Esophagus muscularis mucosa (tissue), 4 donors: ENCODE data around the gene CSMD2.

Source experiments
- CTCF ChIP-seq, 3 experiments: fragments of 200-600 bp in 2 of 3; fragments of 450-650 bp in 1 of 3; sonication (generic) in 2 of 3; IDR thresholded peaks; one replicate each; pipeline ENCODE4 v1.5.1; 2017 to 2019; ENCODE audit warnings: antibody characterized with exemption in 3 of 3, mild to moderate bottlenecking in 2 of 3, moderate library complexity in 1 of 3
- EP300 ChIP-seq: sonication (generic); formaldehyde crosslinking; IDR thresholded peaks from one replicate; pipeline ENCODE4 v1.6.1; 2017; ENCODE audit warnings: antibody characterized with exemption
- POLR2A ChIP-seq: fragments of 450-650 bp; IDR thresholded peaks from one replicate; pipeline ENCODE4 v1.6.1; 2017; ENCODE audit warnings: antibody characterized with exemption, moderate library complexity, mild to moderate bottlenecking, low read depth
- POLR2AphosphoS5 ChIP-seq, 2 donors: sonication (generic); formaldehyde crosslinking; IDR thresholded peaks; one replicate each; pipeline ENCODE4 v1.6.1; 2017; ENCODE audit warnings: antibody characterized with exemption in 2 of 2

GRCh38 chr1:33634806-33635205 is 530.2 kb downstream of the CSMD2 start:
- TF ChIP-seq CTCF (IDR thresholded peaks at IDR 0.05): peak; percentile 40 to 68 (median 47)
- no peak for TF ChIP-seq POLR2A
- no peak for TF ChIP-seq POLR2AphosphoS5 (IDR thresholded peaks at IDR 0.05)
- no peak for TF ChIP-seq EP300
